Astrocyte (in vitro differentiated cells and primary cell): ENCODE measurements around the gene GALM. TPM values are rescaled to one million over a fixed set of nuclear protein-coding genes. Genes with fewer than 3 reads are reported as not detected.

Experiments
- DNase-seq: peaks from one replicate; pipeline ENCODE4 v3.0.0-alpha.2; 2010; ENCODE audit warnings: low read depth
- FAIRE-seq: peaks from 2 replicates; lab custom pipeline; 2011; peaks lifted over from hg19 to GRCh38; lab: Jason Lieb, UNC
- H2AFZ ChIP-seq: 2 replicates; pipeline ENCODE4 v1.6.0; 2012; ENCODE audit warnings: low read depth, low read length, inconsistent platforms
- H3K27ac ChIP-seq: 2 replicates; pipeline ENCODE4 v1.5.1; 2011; ENCODE audit warnings: low read depth, low read length, inconsistent platforms
- H3K27me3 ChIP-seq: 2 replicates; pipeline ENCODE4 v1.6.0; 2011; ENCODE audit warnings: low read length, inconsistent platforms; ENCODE audit not compliant: insufficient read depth
- H3K36me3 ChIP-seq: 2 replicates; pipeline ENCODE4 v1.5.1; 2011; ENCODE audit warnings: low read length, inconsistent platforms; ENCODE audit not compliant: insufficient read depth
- H3K4me1 ChIP-seq: 2 replicates; pipeline ENCODE4 v1.5.1; 2011; ENCODE audit warnings: low read length, inconsistent platforms; ENCODE audit not compliant: insufficient read depth
- H3K4me2 ChIP-seq: 2 replicates; pipeline ENCODE4 v1.6.0; 2012; ENCODE audit warnings: low read length, inconsistent platforms
- H3K4me3 ChIP-seq: 2 replicates; pipeline ENCODE4 v1.5.1; 2011; ENCODE audit warnings: low read depth, mild to moderate bottlenecking, low read length, inconsistent platforms; ENCODE audit not compliant: insufficient read depth
- H3K79me2 ChIP-seq: 2 replicates; pipeline ENCODE4 v1.6.0; 2012; ENCODE audit warnings: mild to moderate bottlenecking, low read length, inconsistent platforms; ENCODE audit not compliant: insufficient read depth
- H3K9ac ChIP-seq: 2 replicates; pipeline ENCODE4 v1.6.0; 2012; ENCODE audit warnings: mild to moderate bottlenecking, low read length, inconsistent platforms
- H3K9me3 ChIP-seq: 2 replicates; pipeline ENCODE4 v1.5.1; 2012; ENCODE audit warnings: low read depth, mild to moderate bottlenecking, low read length, inconsistent platforms; ENCODE audit not compliant: insufficient read depth
- H4K20me1 ChIP-seq: 2 replicates; pipeline ENCODE4 v1.6.0; 2012; ENCODE audit warnings: low read length, inconsistent platforms; ENCODE audit not compliant: insufficient read depth
- H3K27ac Mint-ChIP-seq: one replicate; pipeline ENCODE4 v1.8.0; 2021; ENCODE audit warnings: mild to moderate bottlenecking, mixed read lengths; ENCODE audit not compliant: unreplicated experiment
- H3K27me3 Mint-ChIP-seq: one replicate; pipeline ENCODE4 v1.8.0; 2021; ENCODE audit warnings: low read depth, mixed read lengths; ENCODE audit not compliant: unreplicated experiment
- H3K36me3 Mint-ChIP-seq: one replicate; pipeline ENCODE4 v1.8.0; 2021; ENCODE audit warnings: low read depth, mixed read lengths; ENCODE audit not compliant: unreplicated experiment
- H3K4me1 Mint-ChIP-seq: one replicate; pipeline ENCODE4 v1.8.0; 2021; ENCODE audit warnings: low read depth, mixed read lengths; ENCODE audit not compliant: unreplicated experiment
- H3K4me3 Mint-ChIP-seq: one replicate; pipeline ENCODE4 v1.8.0; 2021; ENCODE audit warnings: mild to moderate bottlenecking, moderate library complexity, mixed read lengths; ENCODE audit not compliant: unreplicated experiment
- H3K9me3 Mint-ChIP-seq: one replicate; pipeline ENCODE4 v1.8.0; 2021; ENCODE audit warnings: mild to moderate bottlenecking, mixed read lengths; ENCODE audit not compliant: unreplicated experiment
- CTCF ChIP-seq: IDR thresholded peaks from 2 replicates; pipeline ENCODE4 v1.5.1; 2011; ENCODE audit warnings: low read depth, mild to moderate bottlenecking, inconsistent platforms, low read length, moderate library complexity; ENCODE audit not compliant: insufficient read depth
- EZH2 ChIP-seq: IDR thresholded peaks from 2 replicates; pipeline ENCODE4 v1.6.1; 2012; ENCODE audit warnings: mild to moderate bottlenecking, low read length, inconsistent platforms; ENCODE audit not compliant: insufficient read depth
- total RNA-seq: library from RNA; stranded (reverse); gene quantifications from 2 replicates; pipeline ENCODE4 v1.2.1, GENCODE V29; 2021

Gene GALM
- total RNA-seq, 1 donor from 2014 or later = 9.8 TPM

GRCh38 chr2:38632980-38633379, 32.9 kb upstream of the GALM start:
- Mint-ChIP-seq H3K27me3 (no peaks in the 10 kb centered on the region), H3K27ac (no peak overlapping the region), H3K36me3 (no peaks in the 10 kb centered on the region), H3K4me3 (no peak overlapping the region), H3K4me1 (peaks cover 2% of the 10 kb centered on the region), H3K9me3 (peaks cover 2% of the 10 kb centered on the region)
- Histone ChIP-seq H2AFZ (no peak overlapping the region), H3K4me3 (no peak overlapping the region), H3K27me3 (peaks cover under 1% of the 10 kb centered on the region), H3K9me3 (no peaks in the 10 kb centered on the region), H3K79me2 (no peaks in the 10 kb centered on the region), H3K4me1 (no peaks in the 10 kb centered on the region), H4K20me1 (no peaks in the 10 kb centered on the region), H3K4me2 (no peak overlapping the region), H3K36me3 (no peaks in the 10 kb centered on the region), H3K27ac (no peak overlapping the region), H3K9ac (no peak overlapping the region)
- TF ChIP-seq EZH2 (no peak), CTCF (no peak)
- FAIRE-seq (no peak), DNase-seq (no peak)

GRCh38 chr2:38633895-38634294, 32.0 kb upstream of the GALM start:
- TF ChIP-seq EZH2 (no peak), CTCF (no peak)
- H3K36me3 Mint-ChIP-seq = no peaks in the 10 kb centered on the region
- no peak overlapping the region for H3K27ac Mint-ChIP-seq
- H2AFZ ChIP-seq = no peak overlapping the region
- no peak overlapping the region for H3K4me3 ChIP-seq
- H3K27me3 Mint-ChIP-seq = no peaks in the 10 kb centered on the region
- no peak overlapping the region for H3K4me2 ChIP-seq
- DNase-seq (no peak), FAIRE-seq (no peak)
- H3K9ac ChIP-seq = no peak overlapping the region
- no peaks in the 10 kb centered on the region for H3K36me3 ChIP-seq
- H3K9me3 ChIP-seq = no peaks in the 10 kb centered on the region
- no peaks in the 10 kb centered on the region for H4K20me1 ChIP-seq
- no peak overlapping the region for H3K4me3 Mint-ChIP-seq
- peaks cover 2% of the 10 kb centered on the region for H3K9me3 Mint-ChIP-seq
- H3K4me1 Mint-ChIP-seq = peaks cover 2% of the 10 kb centered on the region
- no peaks in the 10 kb centered on the region for H3K4me1 ChIP-seq
- no peaks in the 10 kb centered on the region for H3K27me3 ChIP-seq
- no peaks in the 10 kb centered on the region for H3K79me2 ChIP-seq
- H3K27ac ChIP-seq = no peak overlapping the region

GRCh38 chr2:38634684-38635083, 31.2 kb upstream of the GALM start:
- H3K27me3 Mint-ChIP-seq = no peaks in the 10 kb centered on the region
- H3K4me3 Mint-ChIP-seq = no peak overlapping the region
- Histone ChIP-seq H3K4me1 (no peaks in the 10 kb centered on the region), H3K4me2 (no peak overlapping the region), H4K20me1 (no peaks in the 10 kb centered on the region), H3K9ac (no peak overlapping the region), H3K36me3 (no peaks in the 10 kb centered on the region), H3K4me3 (no peak overlapping the region), H3K79me2 (no peaks in the 10 kb centered on the region), H3K27ac (no peak overlapping the region), H3K9me3 (no peaks in the 10 kb centered on the region), H3K27me3 (no peaks in the 10 kb centered on the region), H2AFZ (no peak overlapping the region)
- TF ChIP-seq EZH2 (no peak), CTCF (no peak)
- H3K9me3 Mint-ChIP-seq = peaks cover 2% of the 10 kb centered on the region
- FAIRE-seq (no peak), DNase-seq (no peak)
- H3K27ac Mint-ChIP-seq = no peak overlapping the region
- H3K4me1 Mint-ChIP-seq = peaks cover 2% of the 10 kb centered on the region
- no peaks in the 10 kb centered on the region for H3K36me3 Mint-ChIP-seq
